ENCODE measurements around the gene MTM1. TPM values are rescaled to one million over a fixed set of nuclear protein-coding genes. Genes with fewer than 3 reads are reported as not detected.

MTM1 gene
- total and polyA plus RNA-seq, 8 donors = 1.1 to 10.2 (median 4.2) TPM

DNA sequence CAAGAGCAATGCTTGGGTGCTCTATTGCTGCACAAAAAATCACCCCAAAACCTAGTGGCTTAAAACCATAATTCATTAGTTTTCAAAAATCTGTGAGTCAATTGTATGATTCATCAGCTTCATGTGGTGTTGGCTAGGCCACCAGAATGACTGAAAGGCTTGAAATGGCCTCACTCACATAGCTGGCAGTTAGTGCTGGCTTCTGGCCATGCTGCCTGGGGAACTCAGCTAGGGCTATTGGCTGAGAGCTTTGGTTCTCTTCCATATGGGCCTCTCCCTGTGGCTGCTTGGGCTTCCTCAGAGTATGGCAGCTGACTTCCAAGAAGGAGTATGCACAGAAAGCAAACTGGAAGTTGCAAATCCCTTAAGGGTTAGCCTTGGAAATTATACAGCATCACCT lies 121.7 kb downstream of the MTM1 start:
- no peak for ATAC-seq
- intact Hi-C loops (cut with DNase I) = no loop called here
- FAIRE-seq = no peak
- H3K27me3 ChIP-seq = no peaks in the 10 kb centered on the region
- no peak overlapping the region for H3K27ac ChIP-seq
- H3K36me3 ChIP-seq = no peaks in the 10 kb centered on the region
- H3K9me3 ChIP-seq = no peaks in the 10 kb centered on the region
- DNase-seq = peak in 1 of 6 donors; percentile 21
- H3K4me1 ChIP-seq = no peaks in the 10 kb centered on the region
- no peak overlapping the region for H3K4me3 ChIP-seq
- TF ChIP-seq, protein P1, sequence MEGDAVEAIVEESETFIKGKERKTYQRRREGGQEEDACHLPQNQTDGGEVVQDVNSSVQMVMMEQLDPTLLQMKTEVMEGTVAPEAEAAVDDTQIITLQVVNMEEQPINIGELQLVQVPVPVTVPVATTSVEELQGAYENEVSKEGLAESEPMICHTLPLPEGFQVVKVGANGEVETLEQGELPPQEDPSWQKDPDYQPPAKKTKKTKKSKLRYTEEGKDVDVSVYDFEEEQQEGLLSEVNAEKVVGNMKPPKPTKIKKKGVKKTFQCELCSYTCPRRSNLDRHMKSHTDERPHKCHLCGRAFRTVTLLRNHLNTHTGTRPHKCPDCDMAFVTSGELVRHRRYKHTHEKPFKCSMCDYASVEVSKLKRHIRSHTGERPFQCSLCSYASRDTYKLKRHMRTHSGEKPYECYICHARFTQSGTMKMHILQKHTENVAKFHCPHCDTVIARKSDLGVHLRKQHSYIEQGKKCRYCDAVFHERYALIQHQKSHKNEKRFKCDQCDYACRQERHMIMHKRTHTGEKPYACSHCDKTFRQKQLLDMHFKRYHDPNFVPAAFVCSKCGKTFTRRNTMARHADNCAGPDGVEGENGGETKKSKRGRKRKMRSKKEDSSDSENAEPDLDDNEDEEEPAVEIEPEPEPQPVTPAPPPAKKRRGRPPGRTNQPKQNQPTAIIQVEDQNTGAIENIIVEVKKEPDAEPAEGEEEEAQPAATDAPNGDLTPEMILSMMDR (IDR thresholded peaks at IDR 0.05) = no peak

- Histone ChIP-seq H3K4me1 (peaks cover 0 to 4% (median 0%) of the 10 kb centered on the region in 3 donors), H3K4me3 (peak overlapping the region in 2 of 4 donors; percentile 42 to 48), H3K27ac (no peak overlapping the region), H3K27me3 (no peaks in the 10 kb centered on the region), H3K36me3 (no peaks in the 10 kb centered on the region), H3K9me3 (no peaks in the 10 kb centered on the region)
- WGBS, 2 donors = 51 to 57% methylated on average over 5 of the region's 5 CpGs
- intact Hi-C loops (cut with DNase I) = no loop called here
- ATAC-seq = no peak
- TF ChIP-seq, protein P1 (IDR thresholded peaks at IDR 0.05) = no peak
- no peak for DNase-seq
- FAIRE-seq = no peak
Measured at GRCh38 chrX:150692296-150692695, 123.9 kb downstream of the MTM1 start.

- intact Hi-C loops (cut with DNase I) = no loop called here
- TF ChIP-seq, protein P1 (IDR thresholded peaks at IDR 0.05) = no peak
- H3K9me3 ChIP-seq = no peaks in the 10 kb centered on the region
- ATAC-seq (peak; percentile 23 to 74 (median 60)), DNase-seq (peak; percentile 26 to 74 (median 40)), FAIRE-seq (no peak)
- WGBS, 2 donors = 0 to 19% methylated on average over 61 to 92 of the region's 92 CpGs
- no peaks in the 10 kb centered on the region for H3K36me3 ChIP-seq
- peaks cover 0 to 4% (median 0%) of the 10 kb centered on the region in 3 donors for H3K4me1 ChIP-seq
- H3K27ac ChIP-seq = peak within 1 kb of the TSS; percentile 64 to 87 (median 78)
- H3K4me3 ChIP-seq = peak within 1 kb of the TSS; percentile 20 to 48 (median 36)
- no peaks in the 10 kb centered on the region for H3K27me3 ChIP-seq
Measured at GRCh38 chrX:150692831-150693724, 124.7 kb downstream of the MTM1 start, which contains the start of gene MTMR1. Gene MTMR1 (plus strand): TSS chrX:150693396. CDS start chrX:150693531, 135 bp downstream.

DNA sequence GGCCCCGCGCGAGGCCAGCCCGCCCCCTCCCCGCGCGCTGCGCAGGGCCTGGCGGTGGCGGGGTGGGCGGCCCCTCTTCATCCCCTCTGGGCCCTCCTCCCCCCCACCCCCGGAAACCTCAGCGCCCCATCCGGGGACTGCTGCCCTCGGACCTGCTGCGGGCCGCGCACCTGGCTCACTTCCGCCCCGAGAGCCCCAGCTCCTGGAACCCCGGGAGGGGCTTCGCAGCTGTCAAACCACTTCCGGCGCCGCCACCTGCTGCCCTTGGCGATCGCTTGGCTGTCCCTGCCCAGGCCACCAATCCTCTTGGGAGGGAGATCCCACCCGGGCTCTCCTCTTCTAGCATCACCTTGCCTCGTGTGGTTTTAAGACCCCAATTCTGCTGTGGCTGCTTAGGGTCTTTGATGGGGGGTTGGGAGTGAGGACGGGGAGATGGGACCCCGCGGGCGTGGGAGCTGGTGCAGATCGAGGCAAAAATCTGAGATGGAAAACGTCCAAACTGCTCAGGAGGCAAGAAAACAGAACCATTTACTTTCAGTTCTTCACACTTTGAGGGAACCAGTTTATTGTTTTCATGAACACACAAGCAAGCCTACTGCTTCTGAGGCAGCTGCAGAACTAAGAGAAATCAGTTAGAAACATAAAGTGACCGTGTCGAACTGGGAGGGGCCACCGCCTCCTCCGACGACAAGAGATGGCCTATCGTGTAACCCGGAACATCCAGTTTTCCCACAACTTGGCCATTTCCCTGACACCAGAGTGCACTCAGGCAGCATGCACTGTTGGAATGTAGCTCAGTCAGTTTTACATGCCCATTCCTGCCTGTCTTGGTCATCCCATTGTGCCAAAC lies 125.5 kb downstream of the MTM1 start:
- 1 to 23% methylated on average over 35 to 42 of the region's 42 CpGs for WGBS, 2 donors
- intact Hi-C loops (cut with DNase I) = no loop called here
- Histone ChIP-seq H3K36me3 (no peaks in the 10 kb centered on the region), H3K4me1 (peaks cover 0 to 4% (median 0%) of the 10 kb centered on the region in 3 donors), H3K4me3 (peak overlapping the region; percentile 9 to 48 (median 26)), H3K27ac (peak overlapping the region; percentile 52 to 87 (median 78)), H3K27me3 (no peaks in the 10 kb centered on the region), H3K9me3 (no peaks in the 10 kb centered on the region)
- TF ChIP-seq, protein P1 (IDR thresholded peaks at IDR 0.05) = no peak
- FAIRE-seq = no peak
- ATAC-seq = peak; percentile 72 to 82 (median 76)
- peak; percentile 52 to 90 (median 72) for DNase-seq
